ACC112 (cell line): ENCODE measurements around the gene CD209.
"Not testable (repeated sequence)": the region's sequence is repeated elsewhere in the genome, so short reads cannot be mapped to it uniquely, and the experiment has no call there.

ENCODE experiments used
- H2AFZ ChIP-seq: fragments of 200-600 bp; sonication (generic); one replicate; pipeline ENCODE4 v1.6.0; 2017; ENCODE audit warnings: antibody characterized with exemption, low read length; ENCODE audit not compliant: unreplicated experiment
- H3K27ac ChIP-seq: fragments of 200-600 bp; sonication (generic); 2 replicates; pipeline ENCODE4 v1.5.1; 2014; ENCODE audit warnings: low read depth, mild to moderate bottlenecking, antibody characterized with exemption, low read length, moderate library complexity
- H3K27me3 ChIP-seq: fragments of 200-600 bp; sonication (generic); 2 replicates; pipeline ENCODE4 v1.6.1; 2014; ENCODE audit warnings: mild to moderate bottlenecking, antibody characterized with exemption, low read length, moderate library complexity, mixed read lengths; ENCODE audit not compliant: insufficient read depth
- H3K36me3 ChIP-seq: fragments of 200-600 bp; sonication (generic); 2 replicates; pipeline ENCODE4 v1.6.1; 2016; ENCODE audit warnings: mild to moderate bottlenecking, antibody characterized with exemption, low read length, moderate library complexity, mixed read lengths; ENCODE audit not compliant: insufficient read depth
- H3K4me1 ChIP-seq: fragments of 200-600 bp; sonication (generic); one replicate; pipeline ENCODE4 v1.6.1; 2016; ENCODE audit warnings: low read length, mixed read lengths; ENCODE audit not compliant: insufficient read depth, unreplicated experiment, control insufficient read depth
- H3K4me3 ChIP-seq: fragments of 200-600 bp; sonication (generic); 2 replicates; pipeline ENCODE4 v1.5.1; 2014; ENCODE audit warnings: mild to moderate bottlenecking, low read depth, low read length
- H3K79me2 ChIP-seq: fragments of 200-600 bp; sonication (generic); one replicate; pipeline ENCODE4 v1.6.0; 2016; ENCODE audit warnings: low read length; ENCODE audit not compliant: control insufficient read depth, unreplicated experiment, insufficient read depth

Gene CD209

GRCh38 chr19:7748171-7748570 lies 837 bp upstream of the CD209 start:
- no peaks in the 10 kb centered on the region for H3K36me3 ChIP-seq
- no peak overlapping the region for H2AFZ ChIP-seq
- H3K27ac ChIP-seq = no peak overlapping the region
- H3K4me1 ChIP-seq = no peaks in the 10 kb centered on the region
- H3K4me3 ChIP-seq = no peak overlapping the region
- peaks cover 8% of the 10 kb centered on the region for H3K27me3 ChIP-seq
- H3K79me2 ChIP-seq = no peaks in the 10 kb centered on the region

DNA sequence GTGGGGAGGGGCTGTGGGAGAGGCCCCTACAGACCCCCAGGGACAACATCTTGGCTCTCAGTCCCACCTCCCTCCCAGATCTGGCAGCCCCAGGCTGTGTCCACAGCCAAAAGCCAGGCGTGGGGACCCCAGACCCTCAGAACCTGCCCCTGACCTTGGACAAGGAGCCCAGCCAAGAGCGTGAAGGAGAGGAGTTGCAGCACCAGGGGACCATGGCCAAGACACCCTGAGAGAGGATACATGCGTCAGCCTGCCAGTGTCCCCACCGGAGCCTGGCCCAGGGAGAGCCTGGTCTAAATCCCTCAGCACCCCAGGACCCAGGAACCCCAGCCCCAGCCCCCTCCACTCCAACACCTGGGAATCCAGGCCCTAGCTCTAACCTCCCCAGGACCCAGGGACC lies 1.0 kb downstream of the CD209 start:
- H3K27ac ChIP-seq, H2AFZ ChIP-seq: not testable (repeated sequence)
- peaks cover 11% of the 10 kb centered on the region for H3K27me3 ChIP-seq

DNA sequence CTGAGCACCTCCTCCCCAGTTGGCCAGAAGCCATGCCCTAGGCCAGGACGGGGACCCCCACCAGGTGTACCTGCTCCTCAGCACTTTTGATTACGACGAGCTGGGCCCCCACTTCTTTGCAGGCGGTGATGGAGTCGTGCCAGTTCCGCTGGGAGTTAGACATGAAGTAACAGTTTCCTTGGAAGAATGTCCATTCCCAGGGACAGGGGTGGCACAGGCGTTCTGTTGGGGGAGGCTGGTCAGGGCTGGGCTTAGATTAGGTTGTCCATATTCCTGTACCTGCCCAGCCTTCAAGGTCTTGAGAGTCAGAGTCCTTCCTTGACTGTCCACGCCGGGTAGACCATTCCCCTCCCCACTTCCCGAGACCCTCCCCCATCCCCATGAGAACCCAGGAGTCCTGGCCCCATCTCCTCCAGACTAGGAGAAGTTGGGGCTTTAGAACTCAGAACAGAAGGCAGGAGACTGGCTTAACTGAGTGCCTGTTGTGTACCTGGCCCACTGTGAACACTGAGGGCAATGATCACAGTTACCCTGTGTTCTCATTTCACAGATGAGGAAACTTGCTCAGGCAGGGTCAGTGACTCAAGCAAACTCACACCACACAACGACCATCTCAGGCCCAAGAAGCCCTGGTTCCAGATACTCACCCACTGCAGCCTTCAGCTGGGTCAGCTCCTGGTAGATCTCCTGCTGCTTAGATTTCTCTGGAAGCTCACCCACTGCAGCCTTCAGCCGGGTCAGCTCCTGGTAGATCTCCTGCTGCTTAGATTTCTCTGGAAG lies 2.3 kb downstream of the CD209 start:
- Histone ChIP-seq H3K79me2 (no peaks in the 10 kb centered on the region), H3K4me1 (no peaks in the 10 kb centered on the region), H2AFZ (no peak overlapping the region), H3K4me3 (no peak overlapping the region), H3K27me3 (peaks cover 15% of the 10 kb centered on the region), H3K36me3 (no peaks in the 10 kb centered on the region), H3K27ac (no peak overlapping the region)

More for the DNA sequence above, 1.0 kb downstream of the CD209 start:
- H3K79me2 ChIP-seq, H3K36me3 ChIP-seq, H3K4me1 ChIP-seq, H3K4me3 ChIP-seq: not testable (repeated sequence)

- no peaks in the 10 kb centered on the region for H3K79me2 ChIP-seq
- no peak overlapping the region for H3K27ac ChIP-seq
- H2AFZ ChIP-seq = no peak overlapping the region
- no peak overlapping the region for H3K4me3 ChIP-seq
- no peaks in the 10 kb centered on the region for H3K36me3 ChIP-seq
- H3K27me3 ChIP-seq = peaks cover 22% of the 10 kb centered on the region
- H3K4me1 ChIP-seq = no peaks in the 10 kb centered on the region
Observed at GRCh38 chr19:7744199-7744786, 3.0 kb downstream of the CD209 start.

GRCh38 chr19:7743425-7743841 lies 3.9 kb downstream of the CD209 start:
- Histone ChIP-seq H3K4me3 (no peak overlapping the region), H2AFZ (no peak overlapping the region), H3K27ac (no peak overlapping the region), H3K36me3 (no peaks in the 10 kb centered on the region), H3K27me3 (peaks cover 25% of the 10 kb centered on the region), H3K4me1 (no peaks in the 10 kb centered on the region), H3K79me2 (no peaks in the 10 kb centered on the region)

DNA sequence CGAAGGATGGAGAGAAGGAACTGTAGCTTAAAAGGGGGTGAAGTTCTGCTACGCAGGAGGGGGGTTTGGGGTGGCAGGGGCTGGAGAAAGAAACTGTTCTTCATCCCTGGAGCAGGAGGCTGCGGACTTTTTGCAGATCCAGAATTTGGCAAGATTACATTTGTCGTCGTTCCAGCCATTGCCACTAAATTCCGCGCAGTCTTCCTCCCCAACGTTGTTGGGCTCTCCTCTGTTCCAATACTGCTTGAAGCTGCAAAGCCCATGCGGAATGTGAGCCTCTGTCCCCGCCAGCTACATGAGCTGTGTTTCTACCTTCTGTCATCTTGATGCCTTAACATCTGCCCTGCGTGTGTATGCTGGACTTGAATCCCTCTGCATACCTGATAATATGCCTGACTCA lies 4.3 kb downstream of the CD209 start:
- Histone ChIP-seq H2AFZ (no peak overlapping the region), H3K27ac (no peak overlapping the region), H3K79me2 (no peaks in the 10 kb centered on the region), H3K4me1 (no peaks in the 10 kb centered on the region), H3K36me3 (no peaks in the 10 kb centered on the region), H3K27me3 (peaks cover 25% of the 10 kb centered on the region), H3K4me3 (no peak overlapping the region)

DNA sequence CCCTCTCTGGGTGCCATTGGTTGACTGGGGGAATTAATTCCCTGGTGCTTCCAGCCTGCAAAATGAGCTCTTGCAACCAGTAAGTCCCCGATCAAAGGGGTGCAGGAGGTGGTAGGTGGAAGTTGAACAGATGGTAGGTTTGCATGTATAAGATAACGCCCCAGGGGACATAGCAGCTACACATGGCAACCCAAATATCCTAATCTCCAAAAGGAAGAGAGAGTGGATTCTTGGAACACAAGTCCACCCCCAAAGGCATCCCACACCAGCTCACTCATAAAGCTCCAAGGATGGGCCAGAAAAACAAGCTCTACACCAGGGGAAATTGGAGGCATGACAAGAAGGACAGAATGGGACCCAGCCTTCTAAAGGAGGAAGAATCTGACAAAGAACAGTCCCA lies 4.8 kb downstream of the CD209 start:
- H3K27me3 ChIP-seq = peaks cover 25% of the 10 kb centered on the region

DNA sequence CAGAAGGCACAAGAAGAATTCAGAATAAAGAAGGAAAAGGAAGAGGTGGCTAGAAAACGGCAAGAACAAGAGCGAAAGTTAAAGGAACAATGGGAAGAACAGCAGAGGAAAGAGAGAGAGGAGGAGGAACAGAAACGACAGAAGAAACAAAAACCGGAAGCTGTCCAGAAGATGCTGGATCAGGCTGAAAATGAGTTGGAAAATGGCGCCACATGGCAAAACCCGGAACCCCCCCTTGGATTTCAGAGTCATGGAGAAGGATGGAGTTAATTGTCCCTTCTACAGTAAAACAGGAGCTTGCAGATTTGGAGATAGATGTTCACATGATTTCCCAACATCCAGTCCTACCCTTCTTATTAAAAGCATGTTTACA lies 6.7 kb downstream of the CD209 start:
- Histone ChIP-seq H3K79me2 (no peaks in the 10 kb centered on the region), H3K4me3 (no peak overlapping the region), H3K4me1 (no peaks in the 10 kb centered on the region), H3K27ac (no peak overlapping the region), H3K36me3 (no peaks in the 10 kb centered on the region), H3K27me3 (peaks cover 28% of the 10 kb centered on the region), H2AFZ (no peak overlapping the region)

More for the DNA sequence above, 4.8 kb downstream of the CD209 start:
- no peaks in the 10 kb centered on the region for H3K4me1 ChIP-seq
- no peak overlapping the region for H3K4me3 ChIP-seq
- no peak overlapping the region for H3K27ac ChIP-seq
- no peaks in the 10 kb centered on the region for H3K36me3 ChIP-seq
- no peaks in the 10 kb centered on the region for H3K79me2 ChIP-seq
- no peak overlapping the region for H2AFZ ChIP-seq

DNA sequence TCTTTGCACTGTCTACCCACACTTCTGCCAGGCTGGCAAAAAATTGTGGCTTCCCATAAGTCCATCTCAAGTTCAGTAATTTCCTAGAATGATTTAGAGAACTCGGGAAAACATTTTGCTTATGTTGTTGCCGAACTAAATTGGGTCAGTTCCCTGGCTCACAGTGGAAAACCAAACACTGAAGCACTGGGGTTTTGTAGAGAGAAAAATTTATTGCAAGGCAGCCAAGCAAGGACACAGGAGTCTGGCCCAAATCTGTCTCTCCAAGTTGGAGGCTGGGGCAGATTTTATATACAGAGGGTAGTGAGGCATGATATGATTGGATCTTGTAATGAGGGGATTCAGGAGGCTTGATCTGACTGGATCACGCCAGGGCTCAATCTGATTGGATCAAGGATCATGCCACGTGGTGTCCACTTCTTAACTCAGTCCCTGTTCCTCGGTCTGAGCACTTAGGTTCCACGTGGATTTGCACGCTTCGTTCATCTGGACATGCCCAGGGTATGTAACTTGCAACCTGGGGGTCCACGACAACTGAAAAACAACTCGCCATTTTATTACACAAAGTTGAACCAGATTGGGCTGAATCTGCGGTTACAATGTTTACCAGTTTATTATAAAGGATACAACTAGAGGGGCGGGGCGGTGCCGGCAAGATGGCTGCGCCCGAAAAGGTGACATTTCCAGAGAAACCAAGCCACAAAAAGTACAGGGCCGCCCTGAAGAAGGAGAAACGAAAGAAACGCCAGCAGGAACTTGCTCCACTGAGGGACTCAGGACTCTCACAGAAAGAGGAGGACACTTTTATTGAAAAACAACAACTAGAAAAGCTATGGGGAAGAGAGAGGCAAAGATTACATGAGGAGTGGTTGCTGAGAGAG lies 7.3 kb downstream of the CD209 start:
- H3K36me3 ChIP-seq = no peaks in the 10 kb centered on the region
- no peak overlapping the region for H3K27ac ChIP-seq
- H3K4me1 ChIP-seq = no peaks in the 10 kb centered on the region
- H2AFZ ChIP-seq = no peak overlapping the region
- peaks cover 32% of the 10 kb centered on the region for H3K27me3 ChIP-seq
- H3K79me2 ChIP-seq = no peaks in the 10 kb centered on the region
- H3K4me3 ChIP-seq = no peak overlapping the region

DNA sequence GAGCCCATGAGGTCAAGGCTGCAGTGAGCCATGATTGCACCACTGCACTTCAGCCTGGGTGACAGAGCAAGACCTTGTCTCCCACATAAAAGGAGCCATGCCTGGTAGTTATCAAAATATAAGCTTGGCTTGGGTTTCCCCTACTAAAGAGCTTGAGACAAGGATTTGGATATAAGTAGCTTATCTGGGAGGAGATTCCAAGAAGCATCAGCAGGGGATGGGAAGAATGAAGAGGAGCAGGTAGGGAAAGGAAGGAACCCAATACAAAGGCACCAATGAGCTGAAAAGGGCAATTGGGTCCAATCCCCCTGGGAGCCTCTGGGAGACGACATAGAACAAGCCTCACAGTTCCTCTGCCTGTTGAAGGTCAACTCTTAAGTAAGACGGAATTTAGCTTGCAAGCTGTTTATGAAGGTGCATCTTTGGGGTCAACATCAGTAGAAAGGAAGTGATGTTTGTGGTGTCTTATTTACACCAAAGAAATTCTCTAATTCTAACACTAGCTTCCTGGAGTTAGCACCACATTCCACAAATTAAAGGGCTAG lies 8.1 kb downstream of the CD209 start:
- H3K4me3 ChIP-seq = no peak overlapping the region
- no peak overlapping the region for H2AFZ ChIP-seq
- no peaks in the 10 kb centered on the region for H3K79me2 ChIP-seq
- no peak overlapping the region for H3K27ac ChIP-seq
- H3K36me3 ChIP-seq = no peaks in the 10 kb centered on the region
- no peaks in the 10 kb centered on the region for H3K4me1 ChIP-seq
- H3K27me3 ChIP-seq = peaks cover 32% of the 10 kb centered on the region
